Stimulated activated CD4-positive, alpha-beta T cell treated with anti-CD3 and anti-CD28 coated beads, TNF-alpha, amount 100 ng/mL, for 4 hours (primary cell): ENCODE measurements around the gene FRMD1.
"Not testable (repeated sequence)": the region's sequence is repeated elsewhere in the genome, so short reads cannot be mapped to it uniquely, and the experiment has no call there.

ENCODE experiments used
- DNase-seq, 3 experiments: peaks; one replicate each; pipeline ENCODE4 v3.0.0-alpha.2; 2020; ENCODE audit warnings: low read depth in 3 of 3

FRMD1 gene

DNA sequence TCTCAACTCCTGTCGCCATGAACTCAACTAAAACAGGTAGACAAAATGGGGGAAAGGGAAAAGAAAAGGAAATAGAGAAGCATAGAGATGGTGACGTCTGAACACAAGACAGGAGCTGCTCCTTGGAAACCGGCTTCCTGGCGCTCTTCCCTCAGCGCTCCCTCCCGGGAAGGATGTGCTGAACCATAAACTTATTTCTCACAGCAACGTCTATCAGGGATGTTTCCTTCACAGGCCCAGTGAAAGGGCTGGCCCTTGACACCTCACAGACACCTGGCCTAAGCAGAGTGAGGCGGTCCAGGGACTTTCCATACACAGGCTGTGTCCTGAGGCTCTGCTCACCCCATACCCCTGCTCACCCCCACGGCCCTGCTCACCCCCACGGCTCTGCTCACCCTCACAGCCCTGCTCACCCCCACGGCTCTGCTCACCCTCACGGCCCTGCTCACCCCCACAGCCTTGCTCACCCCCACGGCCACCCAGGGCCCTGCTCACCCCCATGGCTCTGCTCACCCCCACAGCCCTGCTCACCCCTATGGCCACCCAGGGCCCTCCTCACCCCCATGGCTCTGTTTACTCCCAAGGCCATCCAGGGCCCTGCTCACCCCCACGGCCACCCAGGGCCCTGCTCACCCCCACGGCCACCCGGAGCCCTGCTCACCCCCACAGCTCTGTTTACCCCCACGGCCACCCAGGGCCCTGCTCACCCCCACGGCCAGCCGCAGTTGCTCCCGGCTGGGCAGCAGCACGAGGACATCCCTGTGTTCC is 653 bp downstream of the FRMD1 start:
- DNase-seq = no peak

DNA sequence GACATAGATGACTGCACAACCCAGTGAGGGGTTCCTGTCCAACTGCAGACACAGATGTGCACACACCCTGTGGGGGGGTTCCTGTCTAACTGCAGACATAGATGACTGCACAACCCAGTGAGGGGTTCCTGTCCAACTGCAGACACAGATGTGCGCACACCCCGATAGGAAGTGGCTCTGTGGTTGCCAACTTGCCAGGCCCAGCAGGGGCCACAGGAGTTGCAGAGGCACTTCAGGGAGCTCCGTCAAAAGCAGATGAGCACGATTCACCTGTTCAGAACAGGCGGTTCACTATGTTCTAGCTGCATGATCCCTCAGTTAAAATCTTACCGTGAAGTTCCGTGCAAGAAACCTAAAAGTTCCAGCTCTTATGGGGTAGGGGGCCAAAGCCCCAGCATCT is 1.6 kb downstream of the FRMD1 start:
- not testable (repeated sequence) for DNase-seq

DNA sequence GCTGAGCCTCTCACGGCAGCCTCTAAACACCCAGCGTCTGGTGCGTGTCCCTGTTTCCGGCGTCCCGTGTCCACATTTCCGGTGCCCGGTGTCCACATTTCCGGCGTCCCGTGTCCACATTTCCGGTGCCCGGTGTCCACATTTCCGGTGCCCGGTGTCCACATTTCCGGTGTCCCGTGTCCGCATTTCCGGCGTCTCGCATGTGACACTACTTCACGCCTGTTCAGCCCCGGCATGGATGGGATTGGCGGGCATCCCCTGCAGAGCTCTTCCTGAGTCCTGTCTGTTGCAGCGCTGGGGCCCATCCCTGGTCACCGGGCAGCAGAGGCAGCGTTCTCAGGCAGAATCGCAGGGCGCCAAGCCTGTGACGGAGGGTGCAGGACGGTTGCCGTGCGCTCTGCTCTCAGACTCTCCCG is 3.2 kb downstream of the FRMD1 start:
- DNase-seq = no peak

GRCh38 chr6:168075216-168075615 is 3.8 kb downstream of the FRMD1 start:
- DNase-seq = no peak

DNA sequence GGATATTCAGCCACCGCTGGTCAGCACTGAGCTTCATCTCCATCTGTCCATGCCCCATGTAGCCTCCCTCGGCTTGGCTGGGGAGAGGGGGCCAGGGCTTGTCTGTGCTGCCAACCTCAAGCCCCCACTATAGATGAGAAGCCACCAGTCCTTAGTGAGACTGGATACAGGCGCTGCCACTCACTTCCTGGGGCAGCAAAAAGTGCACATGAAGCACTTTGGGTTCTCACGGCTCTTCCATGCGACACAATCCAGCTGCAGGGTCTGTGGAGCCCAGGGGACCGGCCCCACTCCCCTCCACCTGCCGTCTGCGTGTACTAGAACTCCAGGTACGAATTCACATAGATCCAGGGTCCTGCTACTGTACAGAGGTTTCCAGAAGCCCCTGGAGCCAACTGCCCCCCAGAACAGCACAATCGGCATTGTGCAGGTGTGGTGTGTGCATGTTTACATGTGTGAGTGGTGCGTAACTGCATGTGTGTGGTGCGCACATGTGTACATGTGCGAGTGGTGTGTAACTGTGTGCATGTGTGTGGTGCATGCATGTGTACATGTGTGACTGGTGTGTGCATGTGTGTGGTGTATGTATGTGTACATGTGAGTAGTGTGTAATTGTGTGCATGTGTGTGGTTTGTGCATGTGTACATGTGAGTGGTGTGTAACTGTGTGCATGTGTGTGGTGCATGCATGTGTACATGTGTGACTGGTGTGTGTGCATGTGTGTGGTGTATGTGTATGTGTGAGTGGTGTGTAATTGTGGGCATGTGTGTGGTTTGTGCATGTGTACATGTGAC is 4.9 kb downstream of the FRMD1 start:
- no peak for DNase-seq

DNA sequence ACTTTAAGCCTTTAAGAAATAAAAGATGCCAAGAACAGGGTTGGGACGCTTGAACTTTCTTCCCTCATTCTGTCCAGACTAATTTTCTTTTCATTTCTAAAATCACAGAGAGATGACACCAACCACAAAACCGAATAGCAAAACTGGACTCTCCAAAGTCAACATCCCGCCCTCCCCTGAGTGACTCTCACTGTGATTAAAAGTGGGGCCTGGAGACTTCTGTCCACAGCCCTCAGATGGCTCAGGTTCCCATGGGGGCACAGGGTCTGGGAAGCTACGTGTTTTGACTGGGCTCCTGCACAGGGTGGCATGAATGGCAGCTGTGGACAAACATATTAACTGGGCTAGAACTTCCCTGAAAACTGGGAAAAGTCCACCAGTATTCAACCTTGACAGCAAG is 6.3 kb downstream of the FRMD1 start:
- no peak for DNase-seq

DNA sequence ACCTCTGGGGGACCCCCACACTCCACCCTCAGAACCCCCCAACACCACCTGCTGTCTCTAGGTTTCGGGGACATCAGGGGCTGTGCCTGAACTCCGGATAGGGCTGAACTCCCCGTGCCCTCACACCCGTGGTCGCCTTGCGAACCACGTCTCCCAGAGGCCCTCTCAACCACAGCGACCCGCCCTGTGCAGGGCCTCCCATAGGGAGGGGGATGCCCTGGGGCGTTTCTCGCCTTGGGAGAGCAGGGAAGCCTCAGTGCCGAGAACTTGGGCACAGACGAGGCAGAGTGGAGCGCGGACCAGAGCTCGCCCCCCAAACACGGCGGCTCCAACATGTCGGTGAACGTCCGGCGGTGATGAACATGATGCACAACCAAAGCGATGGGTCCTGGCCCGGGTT is 6.8 kb downstream of the FRMD1 start:
- DNase-seq = no peak

GRCh38 chr6:168071620-168072019 is 7.4 kb downstream of the FRMD1 start:
- DNase-seq = no peak

DNA sequence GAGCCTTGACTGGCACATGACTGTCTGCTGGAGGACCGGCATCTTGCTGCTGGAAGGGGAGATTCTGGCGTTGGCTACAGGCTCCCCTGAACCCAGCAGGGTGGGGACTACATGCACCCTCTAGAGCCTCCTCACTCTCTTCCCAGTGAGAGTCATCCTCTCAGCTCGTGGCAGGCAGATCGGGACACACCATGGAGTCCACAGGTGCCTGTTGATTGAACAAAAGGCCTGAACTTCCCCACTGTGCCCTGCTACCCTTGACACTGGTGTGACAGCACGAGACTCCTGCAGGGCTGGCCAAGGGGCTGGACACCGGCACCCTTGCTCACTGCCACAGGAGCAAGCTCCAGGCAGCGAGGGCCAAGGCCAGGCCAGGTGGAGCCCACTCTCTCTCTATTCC is 8.2 kb downstream of the FRMD1 start:
- DNase-seq = no peak

DNA sequence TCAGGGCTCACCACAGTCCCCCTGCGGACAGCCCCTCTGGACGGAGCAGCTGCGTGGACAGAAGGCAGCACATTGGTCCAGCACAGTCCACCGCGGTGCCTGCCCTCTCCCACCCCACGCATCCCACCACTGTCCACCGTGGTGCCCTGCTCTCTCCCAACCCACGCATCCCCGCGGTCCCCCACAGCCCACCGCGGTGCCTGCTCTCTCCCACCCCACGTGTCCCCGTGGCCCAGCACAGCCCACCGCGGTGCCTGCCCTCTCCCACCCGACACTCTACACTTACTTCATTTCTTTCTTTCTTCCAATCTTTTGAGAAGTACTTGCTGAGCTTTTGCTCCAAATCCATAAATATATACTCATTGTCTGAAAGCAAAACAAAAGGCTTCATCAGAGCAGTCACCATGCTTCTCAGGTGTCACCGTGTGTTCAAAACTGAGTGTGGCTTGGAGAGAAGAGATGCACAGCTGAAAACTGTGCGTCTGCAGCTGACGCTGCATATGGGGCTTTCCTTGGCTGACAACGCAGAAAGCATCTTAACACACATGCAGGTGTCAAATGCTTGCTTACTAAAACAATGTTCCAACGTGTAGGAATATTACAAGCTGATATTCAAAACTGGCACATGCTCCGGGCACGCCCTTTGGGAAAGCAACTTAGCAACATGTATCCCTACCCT is 11.8 kb downstream of the FRMD1 start:
- DNase-seq = no peak

DNA sequence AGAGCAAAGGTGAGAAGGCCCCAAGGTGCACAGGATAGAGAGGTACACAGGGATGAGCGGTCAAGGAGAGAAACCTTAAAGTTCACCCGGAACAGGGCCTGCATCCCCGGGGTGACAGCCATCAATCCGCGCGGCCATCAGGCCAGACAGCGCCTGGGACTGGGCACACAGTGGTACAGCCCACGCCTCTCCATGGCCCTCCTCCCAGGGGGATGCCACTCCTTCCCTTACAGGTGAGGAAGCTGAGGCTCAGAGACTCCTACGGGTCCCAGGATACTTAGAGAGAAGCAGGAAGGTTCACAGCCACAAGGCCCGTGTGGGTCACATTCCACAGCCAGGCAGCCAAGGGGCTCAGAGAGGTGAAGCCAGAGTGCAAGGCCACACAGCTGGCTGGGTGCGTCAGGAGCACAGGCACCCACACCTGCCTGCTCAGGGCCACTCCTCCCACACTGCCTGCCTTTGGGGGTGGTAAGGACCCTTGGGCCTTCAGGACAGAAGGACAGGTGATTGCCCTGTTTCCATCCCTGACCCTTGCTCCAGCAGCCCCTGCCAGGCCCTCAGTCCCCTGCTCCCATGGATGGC is 14.7 kb downstream of the FRMD1 start:
- no peak for DNase-seq

DNA sequence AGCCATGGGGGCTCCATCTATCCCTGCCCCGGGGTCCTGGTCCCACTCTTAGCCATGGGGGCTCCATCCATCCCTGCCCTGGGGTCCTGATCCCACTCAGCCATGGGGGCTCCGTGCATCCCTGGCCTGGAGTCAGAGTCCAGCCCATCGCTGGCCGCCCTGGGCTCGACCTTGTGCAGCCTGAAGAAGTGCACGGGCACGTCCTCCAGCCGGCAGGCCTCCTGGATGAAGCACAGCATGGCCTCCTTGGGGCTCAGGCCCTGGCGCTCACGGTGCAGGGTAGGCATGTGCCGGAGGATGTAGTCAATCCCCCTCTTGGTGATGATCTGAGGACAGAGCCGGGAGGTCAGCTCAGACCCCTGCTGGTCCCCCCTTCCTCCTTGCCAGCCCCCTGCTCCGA is 15.6 kb downstream of the FRMD1 start:
- no peak for DNase-seq

- DNase-seq = no peak
Observed at GRCh38 chr6:168062346-168063289, 16.4 kb downstream of the FRMD1 start.

- no peak for DNase-seq
Observed at GRCh38 chr6:168061269-168062210, 17.5 kb downstream of the FRMD1 start.

GRCh38 chr6:168060521-168060931 is 18.5 kb downstream of the FRMD1 start:
- no peak for DNase-seq

DNA sequence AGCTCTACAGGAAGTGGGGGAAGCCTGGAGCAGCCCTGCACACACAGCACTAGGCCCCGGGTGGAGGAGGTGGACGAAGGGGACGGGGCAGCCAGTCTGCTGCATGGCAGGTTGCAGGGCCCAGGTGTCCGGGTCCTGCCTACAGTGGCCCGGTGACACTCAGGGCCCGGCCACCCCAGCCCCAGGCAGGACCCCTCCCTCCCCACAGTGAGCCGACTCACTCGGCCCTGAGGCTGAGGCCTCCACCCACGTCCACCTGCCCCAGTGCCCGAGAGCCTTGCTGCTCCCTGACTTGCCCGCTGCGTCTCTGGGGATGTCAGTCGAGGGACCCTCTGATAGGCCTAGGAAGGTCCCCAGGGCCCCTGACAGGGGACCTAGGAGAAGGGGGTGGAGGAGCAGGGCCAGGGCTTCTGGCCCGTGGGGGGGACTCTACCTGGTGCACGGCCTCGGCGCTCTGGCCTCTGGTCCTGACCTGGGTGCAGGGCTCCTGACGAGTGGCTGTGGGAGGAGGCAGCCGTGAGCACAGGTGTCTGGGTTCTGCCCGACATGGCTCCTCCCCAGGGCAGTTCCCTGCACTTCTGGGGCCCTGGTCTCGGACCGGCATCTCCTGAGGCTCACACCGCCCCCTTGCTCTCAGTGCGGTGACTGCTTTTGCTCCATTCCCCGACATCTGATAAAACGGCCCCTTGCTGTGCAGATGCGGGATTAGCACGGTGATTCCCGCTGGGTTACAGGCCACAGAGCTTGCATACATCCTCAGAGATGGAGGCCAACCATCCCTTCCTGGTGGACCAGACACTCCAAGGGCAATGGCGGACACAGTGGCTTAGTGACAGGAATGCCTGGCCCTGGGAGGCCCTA is 20.1 kb downstream of the FRMD1 start:
- DNase-seq = no peak

- DNase-seq = no peak
Observed at GRCh38 chr6:168057836-168058235, 21.2 kb downstream of the FRMD1 start.

GRCh38 chr6:168056892-168057527 is 22.0 kb downstream of the FRMD1 start:
- DNase-seq = no peak
